Epithelial cell of proximal tubule (primary cell): ENCODE measurements around the gene SIDT1. TPM values are rescaled to one million over a fixed set of nuclear protein-coding genes. Genes with fewer than 3 reads are reported as not detected.

Experiments
- DNase-seq: peaks from one replicate; pipeline ENCODE4 v3.0.0-alpha.2; 2011; ENCODE audit warnings: low read depth
- H3K4me3 ChIP-seq: 2 replicates; pipeline ENCODE4 v1.5.1; 2011; ENCODE audit warnings: low read depth, mild to moderate bottlenecking, low read length
- CTCF ChIP-seq: conservative IDR thresholded peaks from 2 replicates; pipeline ENCODE4 v1.5.1; 2012; ENCODE audit warnings: low read depth, mild to moderate bottlenecking, low read length
- total RNA-seq: library from RNA; depleted of rRNA; stranded (reverse); fragments of >200 nt; gene quantifications from 2 replicates; pipeline ENCODE4 v1.2.3, GENCODE V29; 2015

Gene SIDT1
- total RNA-seq, 1 donor from 2014 or later = not detected

- H3K4me3 ChIP-seq = no peak overlapping the region
- no peak for DNase-seq
- no peak for TF ChIP-seq CTCF
Measured at GRCh38 chr3:113617726-113618125, 85.4 kb downstream of the SIDT1 start.

- H3K4me3 ChIP-seq = no peak overlapping the region
- no peak for TF ChIP-seq CTCF
- DNase-seq = no peak
Measured at GRCh38 chr3:113620091-113620490, 87.7 kb downstream of the SIDT1 start.

- peak; percentile 32 for TF ChIP-seq CTCF
- no peak overlapping the region for H3K4me3 ChIP-seq
- no peak for DNase-seq
Measured at GRCh38 chr3:113623324-113623723, 91.0 kb downstream of the SIDT1 start.

- no peak overlapping the region for H3K4me3 ChIP-seq
- DNase-seq = no peak
- no peak for TF ChIP-seq CTCF
Measured at GRCh38 chr3:113623811-113624210, 91.5 kb downstream of the SIDT1 start.

GRCh38 chr3:113625834-113626233 lies 93.5 kb downstream of the SIDT1 start:
- no peak for TF ChIP-seq CTCF
- DNase-seq = no peak
- H3K4me3 ChIP-seq = no peak overlapping the region

GRCh38 chr3:113626503-113627371 lies 94.4 kb downstream of the SIDT1 start:
- H3K4me3 ChIP-seq = no peak overlapping the region
- peak; percentile 13 for DNase-seq
- TF ChIP-seq CTCF = peak; percentile 99

- no peak overlapping the region for H3K4me3 ChIP-seq
- TF ChIP-seq CTCF = no peak
- DNase-seq = no peak
Measured at GRCh38 chr3:113628316-113628715, 96.0 kb downstream of the SIDT1 start.
